ENCODE results near the gene HIVEP3.

The HIVEP3 gene

GRCh38 chr1:41710980-41711379, 207.7 kb downstream of the HIVEP3 start:
- DNase-seq, result no peak

GRCh38 chr1:41709873-41710272, 208.8 kb downstream of the HIVEP3 start:
- DNase-seq, result peak in 1 of 4 experiments; percentile 16

- no peak for DNase-seq
Observed at GRCh38 chr1:41709331-41709730, 209.4 kb downstream of the HIVEP3 start.

- DNase-seq, result peak in 1 of 4 experiments; percentile 13
Observed at GRCh38 chr1:41708332-41708731, 210.4 kb downstream of the HIVEP3 start.

- no peak for DNase-seq
Observed at GRCh38 chr1:41707793-41708192, 210.9 kb downstream of the HIVEP3 start.

GRCh38 chr1:41705798-41706197, 212.9 kb downstream of the HIVEP3 start:
- no peak for DNase-seq

GRCh38 chr1:41704196-41704595, 214.5 kb downstream of the HIVEP3 start:
- no peak for DNase-seq

GRCh38 chr1:41702771-41703170, 216.0 kb downstream of the HIVEP3 start:
- no peak for DNase-seq

- DNase-seq, result no peak
Observed at GRCh38 chr1:41700986-41701535, 217.7 kb downstream of the HIVEP3 start.

- DNase-seq, result no peak
Observed at GRCh38 chr1:41700581-41700980, 218.1 kb downstream of the HIVEP3 start.

GRCh38 chr1:41699861-41700248, 218.9 kb downstream of the HIVEP3 start:
- DNase-seq, result no peak

- no peak for DNase-seq
Observed at GRCh38 chr1:41698916-41699860, 219.5 kb downstream of the HIVEP3 start.

- no peak for DNase-seq
Observed at GRCh38 chr1:41696381-41696780, 222.3 kb downstream of the HIVEP3 start.

- DNase-seq, result peak; percentile 50 to 74 (median 66)
Observed at GRCh38 chr1:41695118-41695745, 223.5 kb downstream of the HIVEP3 start.

GRCh38 chr1:41691966-41692365, 226.8 kb downstream of the HIVEP3 start:
- peak in 3 of 4 experiments; percentile 46 to 73 (median 56) for DNase-seq

- DNase-seq, result no peak
Observed at GRCh38 chr1:41691424-41691823, 227.3 kb downstream of the HIVEP3 start.

- DNase-seq, result no peak
Observed at GRCh38 chr1:41690331-41690730, 228.4 kb downstream of the HIVEP3 start.

GRCh38 chr1:41689558-41689981, 229.2 kb downstream of the HIVEP3 start:
- DNase-seq, result no peak

- no peak for DNase-seq
Observed at GRCh38 chr1:41689139-41689538, 229.6 kb downstream of the HIVEP3 start.

GRCh38 chr1:41687007-41687406, 231.7 kb downstream of the HIVEP3 start:
- DNase-seq, result peak in 1 of 4 experiments; percentile 29

GRCh38 chr1:41683681-41684500, 234.8 kb downstream of the HIVEP3 start:
- DNase-seq, result peak; percentile 37 to 69 (median 68)

- peak in 1 of 4 experiments; percentile 36 for DNase-seq
Observed at GRCh38 chr1:41682845-41683625, 235.7 kb downstream of the HIVEP3 start.

Measured in suppressor macrophage (primary cell).